HEK293 (cell line): ENCODE data around the gene DMKN.
"Not testable (repeated sequence)": the region's sequence is repeated elsewhere in the genome, so short reads cannot be mapped to it uniquely, and the experiment has no call there.

ENCODE experiments used
- CTCF ChIA-PET: fragments of 350-600 bp; formaldehyde crosslinking; extraction: SDS; loops from one replicate; lab custom pipeline; 2021; ENCODE audit warnings: antibody characterized with exemption; lab: Yijun Ruan, JAX
- POLR2A ChIA-PET: fragments of 300-600 bp; formaldehyde crosslinking; extraction: SDS; loops from one replicate; lab custom pipeline; 2020; ENCODE audit warnings: antibody characterized with exemption, inconsistent platforms; lab: Yijun Ruan, JAX
- H3K27ac ChIP-seq: fragments of 200-500 bp; sonication (Bioruptor generic); 2 replicates; pipeline ENCODE4 v1.5.1; 2014; ENCODE audit warnings: low read depth, low read length, control low read depth, inconsistent platforms; ENCODE audit errors: extremely low read depth
- H3K36me3 ChIP-seq, 2 experiments: fragments of 200-500 bp in 1 of 2; sonication (Bioruptor generic) in 1 of 2; 1 replicate in 1 of 2; 2 replicates in 1 of 2; pipeline ENCODE4 v1.5.1; 2014 to 2017; ENCODE audit warnings: inconsistent platforms in 2 of 2, low read length in 2 of 2; ENCODE audit not compliant: control insufficient read depth in 2 of 2, insufficient read depth in 1 of 2
- H3K4me1 ChIP-seq: fragments of 200-500 bp; sonication (Bioruptor generic); 2 replicates; pipeline ENCODE4 v1.5.1; 2014; ENCODE audit warnings: mild to moderate bottlenecking, low read length, inconsistent platforms; ENCODE audit not compliant: control insufficient read depth, insufficient read depth
- H3K4me3 ChIP-seq: 2 replicates; pipeline ENCODE4 v1.5.1; 2011; ENCODE audit warnings: low read depth, mild to moderate bottlenecking, control low read depth, low read length, moderate library complexity
- H3K9me3 ChIP-seq: fragments of 200-500 bp; sonication (Bioruptor generic); 2 replicates; pipeline ENCODE4 v1.5.1; 2014; ENCODE audit warnings: low read depth, low read length, inconsistent platforms; ENCODE audit not compliant: control insufficient read depth, insufficient read depth
- CTCF ChIP-seq: fragments of 450-650 bp; formaldehyde crosslinking; IDR thresholded peaks from 2 replicates; pipeline ENCODE4 v1.5.1; 2016; ENCODE audit warnings: missing biosample characterization, missing genetic modification characterization
- HOXC10 ChIP-seq: sonication (generic); formaldehyde crosslinking; IDR thresholded peaks from 2 replicates; pipeline ENCODE4 v1.8.1; 2023; ENCODE audit warnings: mild to moderate bottlenecking, missing genetic modification reagents
- KLF17 ChIP-seq: fragments of 450-650 bp; formaldehyde crosslinking; IDR thresholded peaks from 2 replicates; pipeline ENCODE4 v1.5.1; 2016; ENCODE audit warnings: missing biosample characterization, missing genetic modification characterization
- SALL2 ChIP-seq: fragments of 450-650 bp; formaldehyde crosslinking; IDR thresholded peaks from 2 replicates; pipeline ENCODE4 v1.5.0; 2017; ENCODE audit warnings: missing biosample characterization, mild to moderate bottlenecking, missing genetic modification characterization, borderline replicate concordance
- ZFHX2 ChIP-seq: fragments of 450-650 bp; formaldehyde crosslinking; conservative IDR thresholded peaks from 2 replicates; pipeline ENCODE4 v1.5.1; 2016; ENCODE audit warnings: missing biosample characterization, missing genetic modification characterization
- ZFP3 ChIP-seq: fragments of 450-650 bp; formaldehyde crosslinking; IDR thresholded peaks from 2 replicates; pipeline ENCODE4 v1.5.1; 2016; ENCODE audit warnings: low read depth, missing biosample characterization, missing genetic modification characterization
- ZNF16 ChIP-seq: fragments of 450-650 bp; formaldehyde crosslinking; IDR thresholded peaks from 2 replicates; pipeline ENCODE4 v1.5.1; 2016; ENCODE audit warnings: low read depth, missing biosample characterization, missing genetic modification characterization
- ZNF274 ChIP-seq, 2 experiments: fragments of 200-500 bp in 1 of 2; fragments of 450-650 bp in 1 of 2; sonication (Bioruptor generic) in 1 of 2; formaldehyde crosslinking in 1 of 2; IDR thresholded peaks; 2 replicates each; pipeline versions ENCODE4 v1.5.1 to v1.6.1; 2014 to 2016; ENCODE audit warnings: borderline replicate concordance in 1 of 2, inconsistent platforms in 1 of 2, low read length in 1 of 2, missing biosample characterization in 1 of 2, missing genetic modification characterization in 1 of 2
- ZNF302 ChIP-seq: fragments of 450-650 bp; formaldehyde crosslinking; IDR thresholded peaks from 2 replicates; pipeline ENCODE4 v1.5.1; 2016; ENCODE audit warnings: missing biosample characterization, missing genetic modification characterization, low read depth
- ZNF350 ChIP-seq: fragments of 450-650 bp; formaldehyde crosslinking; IDR thresholded peaks from 2 replicates; pipeline ENCODE4 v1.5.0; 2017; ENCODE audit warnings: missing biosample characterization, mild to moderate bottlenecking, missing genetic modification characterization
- ZNF426 ChIP-seq: fragments of 450-650 bp; formaldehyde crosslinking; IDR thresholded peaks from 2 replicates; pipeline ENCODE4 v1.5.1; 2017; ENCODE audit warnings: missing biosample characterization, missing genetic modification characterization, mild to moderate bottlenecking, inconsistent platforms, moderate library complexity
- ZNF510 ChIP-seq: fragments of 450-650 bp; formaldehyde crosslinking; IDR thresholded peaks from 2 replicates; pipeline ENCODE4 v1.5.1; 2018; ENCODE audit warnings: mild to moderate bottlenecking, missing genetic modification characterization, missing biosample characterization; ENCODE audit not compliant: insufficient replicate concordance
- ZNF580 ChIP-seq: fragments of 450-650 bp; formaldehyde crosslinking; IDR thresholded peaks from 2 replicates; pipeline ENCODE4 v1.5.1; 2016; ENCODE audit warnings: missing biosample characterization, missing genetic modification characterization
- ZNF791 ChIP-seq: fragments of 450-650 bp; formaldehyde crosslinking; IDR thresholded peaks from 2 replicates; pipeline ENCODE4 v1.5.1; 2016; ENCODE audit warnings: missing biosample characterization, missing genetic modification characterization
- ZSCAN23 ChIP-seq: fragments of 450-650 bp; formaldehyde crosslinking; IDR thresholded peaks from 2 replicates; pipeline ENCODE4 v1.5.1; 2016; ENCODE audit warnings: missing biosample characterization, missing genetic modification characterization

Gene DMKN

GRCh38 chr19:35476149-35476548 lies 37.3 kb downstream of the DMKN start:
- Histone ChIP-seq H3K27ac (no peak overlapping the region), H3K4me1 (peaks cover 13% of the 10 kb centered on the region), H3K9me3 (no peaks in the 10 kb centered on the region), H3K4me3 (no peak overlapping the region), H3K36me3 (no peaks in the 10 kb centered on the region; a peak in 1 of 3 replicates)
- POLR2A ChIA-PET, result no interaction called here
- CTCF ChIA-PET, result interaction anchor here (0.6 to 1.5 kb wide), 3 partner anchors 11 to 122 kb away, joined by 4 to 12 read pairs (median 5); no protein-coding TSS in a partner anchor
- TF ChIP-seq ZFP3 (tag by site-specific recombination) (peak; percentile 52; the same call in 1 of the 2 replicates), ZNF580 (tag by site-specific recombination) (peak; percentile 84), CTCF (tag by site-specific recombination) (peak; percentile 76), KLF17 (tag by site-specific recombination) (no peak)

- POLR2A ChIA-PET, H3K36me3 ChIP-seq, H3K9me3 ChIP-seq, H3K4me3 ChIP-seq, H3K27ac ChIP-seq: not testable (repeated sequence)
- H3K4me1 ChIP-seq, result peaks cover 13% of the 10 kb centered on the region
- CTCF ChIA-PET, result interaction anchor here (0.6 to 3.8 kb wide), 7 partner anchors 11 to 151 kb away, joined by 3 to 23 read pairs (median 5); no protein-coding TSS in a partner anchor
Measured at GRCh38 chr19:35474594-35474993, 38.9 kb downstream of the DMKN start.

- Histone ChIP-seq H3K4me1 (peaks cover 8% of the 10 kb centered on the region), H3K4me3 (no peak overlapping the region), H3K27ac (no peak overlapping the region), H3K36me3 (no peaks in the 10 kb centered on the region; a peak in 1 of 3 replicates), H3K9me3 (no peaks in the 10 kb centered on the region)
- ChIA-PET CTCF (interaction anchor here (0.6 to 3.8 kb wide), 9 partner anchors 11 to 203 kb away, joined by 3 to 23 read pairs (median 4); no protein-coding TSS in a partner anchor), POLR2A (no interaction called here)
- TF ChIP-seq ZNF302 (tag by site-specific recombination) (no peak), ZNF274 (IDR thresholded peaks at IDR 0.05; ENCODE audit: low read length) (no peak), ZNF274 (tag by site-specific recombination; IDR thresholded peaks at IDR 0.05; ENCODE audit: borderline replicate concordance) (no peak), ZNF16 (no peak), ZNF426 (tag by site-specific recombination) (no peak), SALL2 (no peak), ZFHX2 (tag by site-specific recombination) (no peak)
Measured at GRCh38 chr19:35474104-35474503, 39.3 kb downstream of the DMKN start.

- no peaks in the 10 kb centered on the region for H3K4me1 ChIP-seq
- H3K36me3 ChIP-seq, result no peaks in the 10 kb centered on the region; a peak in 1 of 3 replicates
- ChIA-PET POLR2A (no interaction called here), CTCF (interaction anchor here (0.6 to 6.8 kb wide), 8 partner anchors 9 to 123 kb away, joined by 3 to 157 read pairs (median 4); partner anchors contain the start of gene FFAR3)
- no peak overlapping the region for H3K4me3 ChIP-seq
- no peak overlapping the region for H3K27ac ChIP-seq
- no peaks in the 10 kb centered on the region for H3K9me3 ChIP-seq
- no peak for TF ChIP-seq CTCF (tag by site-specific recombination)
- no peak for TF ChIP-seq ZNF510 (tag by site-specific recombination)
- TF ChIP-seq ZNF302 (tag by site-specific recombination), result no peak
- no peak for TF ChIP-seq ZNF791 (tag by site-specific recombination)
- no peak for TF ChIP-seq ZNF350
- TF ChIP-seq HOXC10, result no peak
- TF ChIP-seq ZSCAN23, result no peak
Measured at GRCh38 chr19:35471946-35472345, 41.5 kb downstream of the DMKN start.
